DMS53 treated with DMSO at 0.1 percent for 48 hours (cell line): ENCODE data around the gene TUBD1.
A peak's percentile ranks its signal among the peaks of the same experiment; 100 is the strongest.
"Not testable (repeated sequence)": the region's sequence is repeated elsewhere in the genome, so short reads cannot be mapped to it uniquely, and the experiment has no call there.

Experiments
- DNase-seq: peaks from one replicate; lab custom pipeline; 2025; ENCODE audit not compliant: unreplicated experiment; lab: John Stamatoyannopoulos, UW

The TUBD1 gene

DNA sequence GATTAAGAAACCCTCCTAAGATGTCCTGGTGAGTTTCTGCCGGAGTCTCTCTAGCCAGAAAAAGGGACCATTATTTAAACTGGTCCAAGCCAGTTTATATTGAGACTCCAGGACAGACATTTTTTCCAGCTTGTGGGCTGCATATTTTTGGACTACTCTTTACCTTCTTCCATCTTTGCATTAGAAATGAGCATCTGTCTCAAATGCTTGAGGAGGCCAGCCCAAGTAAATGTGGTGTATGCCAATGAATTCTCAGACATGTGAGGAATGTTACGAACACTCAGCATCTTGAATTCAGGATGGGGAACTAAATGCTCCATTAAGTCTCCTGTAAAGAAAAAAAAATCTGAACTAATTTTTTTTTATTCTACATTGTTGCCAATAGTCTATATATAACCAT, 18.4 kb downstream of the TUBD1 start:
- DNase-seq, result no peak

DNA sequence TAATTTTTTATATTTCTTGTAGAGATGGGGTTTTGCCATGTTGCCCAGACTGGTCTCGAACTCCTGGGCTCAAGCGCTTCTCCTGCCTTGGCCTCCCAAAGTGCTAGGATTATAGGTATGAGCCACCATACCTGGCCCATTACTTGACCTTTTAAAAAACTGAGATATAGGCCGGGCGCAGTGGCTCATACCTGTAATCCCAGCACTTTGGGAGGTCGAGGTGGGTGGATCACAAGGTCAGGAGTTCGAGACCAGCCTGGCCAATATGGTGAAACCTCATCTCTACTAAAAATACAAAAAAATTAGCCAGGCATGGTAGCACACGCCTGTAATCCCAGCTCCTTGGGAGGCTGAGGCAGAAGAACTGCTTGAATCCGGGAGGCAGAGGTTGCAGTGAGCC, 19.3 kb downstream of the TUBD1 start:
- DNase-seq, result not testable (repeated sequence)

DNA sequence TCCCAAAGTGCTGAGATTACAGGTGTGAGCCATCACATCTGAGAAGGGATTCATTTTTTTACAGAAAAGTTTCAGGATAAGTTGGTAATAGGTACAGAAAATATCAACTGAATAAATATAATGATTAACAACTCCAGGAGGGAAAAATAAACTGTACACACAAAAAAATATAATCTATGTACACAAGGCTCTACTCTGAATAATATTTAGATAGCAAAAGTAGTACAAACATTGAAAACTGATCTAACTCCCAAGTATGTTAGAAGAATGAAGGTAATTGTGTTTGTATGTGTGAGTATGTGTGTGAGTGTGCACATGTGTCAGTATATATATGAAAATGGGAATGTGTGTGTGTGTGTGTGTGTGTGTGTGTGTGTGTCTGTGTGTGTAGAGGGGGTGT, 20.4 kb downstream of the TUBD1 start:
- DNase-seq, result no peak

DNA sequence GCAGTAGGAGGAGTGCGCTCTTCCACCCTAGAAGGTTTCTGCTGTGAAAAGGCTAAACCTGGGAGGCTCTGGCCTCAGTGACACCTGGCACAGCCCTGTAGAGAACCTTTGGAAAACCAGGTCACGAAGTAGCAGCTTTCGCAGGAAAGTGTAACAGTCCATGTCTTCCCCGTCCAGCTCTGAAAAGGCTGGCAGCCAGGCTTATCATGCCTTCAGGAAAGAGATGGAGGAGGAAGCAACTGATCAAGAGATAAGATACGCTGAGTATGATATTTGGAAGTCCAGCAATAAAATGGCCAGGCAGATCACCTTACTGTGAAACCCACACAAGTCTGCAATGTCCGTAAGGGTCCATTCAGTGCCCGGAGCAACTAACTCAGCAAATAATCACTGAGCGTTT, 22.3 kb downstream of the TUBD1 start:
- DNase-seq, result no peak

DNA sequence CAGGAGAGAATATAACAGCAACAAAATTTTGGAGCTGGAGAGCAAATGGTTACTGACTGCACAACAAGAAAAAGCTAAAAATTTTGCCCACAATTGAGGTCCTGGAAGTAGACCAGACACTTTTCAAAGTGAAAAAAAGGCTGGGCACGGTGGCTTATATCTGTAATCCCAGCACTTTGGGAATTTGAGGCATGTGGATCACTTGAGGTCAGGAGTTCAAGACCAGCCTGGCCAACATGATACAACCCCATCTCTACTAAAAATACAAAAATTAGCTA, 22.9 kb downstream of the TUBD1 start:
- no peak for DNase-seq

DNA sequence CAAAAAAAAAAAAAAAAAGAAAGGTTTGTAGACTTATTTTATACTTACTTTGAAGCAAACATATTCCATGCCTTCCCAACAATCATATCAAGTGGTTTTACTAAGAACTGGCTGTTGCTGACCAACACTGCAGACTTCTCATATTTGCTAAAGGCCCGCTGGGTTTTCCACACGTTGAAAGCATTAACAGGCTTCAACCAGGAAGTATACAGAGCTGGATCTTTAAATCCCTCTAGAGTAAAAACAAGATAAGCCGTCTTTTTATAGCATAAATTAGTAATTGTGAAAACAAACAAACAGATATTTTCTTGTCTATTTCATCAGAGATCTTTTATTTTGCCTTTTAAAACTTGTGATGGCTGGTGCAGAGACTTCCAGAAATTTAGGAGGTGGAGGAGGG, 29.1 kb downstream of the TUBD1 start:
- DNase-seq, result no peak

DNA sequence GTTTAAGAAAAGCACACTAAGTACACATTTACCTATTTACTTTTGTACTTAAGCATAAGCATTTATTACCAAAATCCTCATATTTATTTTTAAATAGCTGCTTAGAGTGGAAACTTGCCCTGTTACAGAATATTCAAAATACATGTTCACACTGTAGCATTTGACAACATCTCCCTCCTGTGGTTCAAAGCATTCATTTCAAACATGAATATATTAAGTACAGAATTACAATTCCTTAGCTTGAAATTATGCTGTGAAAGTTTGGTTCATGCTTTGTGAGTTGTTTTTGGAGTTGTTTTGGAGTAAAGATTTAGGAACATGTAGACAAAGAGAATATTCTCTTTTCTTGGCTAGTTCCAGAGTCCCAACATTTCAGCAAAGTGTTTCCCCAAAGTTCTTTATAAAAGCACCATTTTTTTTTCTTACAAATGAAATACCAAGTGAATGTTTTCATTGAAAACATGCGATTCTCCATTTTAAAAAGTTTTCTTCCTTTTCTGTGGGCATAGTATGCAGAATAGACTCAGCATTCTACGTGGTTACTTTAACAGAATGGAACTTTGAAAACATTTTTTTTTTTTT, 33.2 kb downstream of the TUBD1 start:
- peak; percentile 19 for DNase-seq

DNA sequence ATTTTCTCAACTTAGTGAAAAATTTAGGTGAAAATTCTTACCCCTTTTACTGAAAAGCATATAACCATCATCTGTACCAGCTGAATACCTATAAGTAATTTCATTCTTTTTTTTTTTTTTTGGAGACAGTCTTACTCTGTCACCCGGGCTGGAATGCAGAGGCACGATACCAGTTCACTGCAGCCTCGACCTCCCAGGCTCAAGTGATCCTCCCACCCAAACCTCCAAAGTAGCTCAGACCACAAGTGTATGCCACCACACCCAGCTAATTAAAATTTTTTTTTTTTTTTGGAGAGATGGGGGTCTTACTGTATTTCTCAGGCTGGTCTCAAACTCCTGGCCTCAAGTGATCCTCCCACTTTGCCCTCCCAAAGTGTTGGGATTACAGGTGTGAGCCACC, 33.8 kb downstream of the TUBD1 start:
- no peak for DNase-seq

DNA sequence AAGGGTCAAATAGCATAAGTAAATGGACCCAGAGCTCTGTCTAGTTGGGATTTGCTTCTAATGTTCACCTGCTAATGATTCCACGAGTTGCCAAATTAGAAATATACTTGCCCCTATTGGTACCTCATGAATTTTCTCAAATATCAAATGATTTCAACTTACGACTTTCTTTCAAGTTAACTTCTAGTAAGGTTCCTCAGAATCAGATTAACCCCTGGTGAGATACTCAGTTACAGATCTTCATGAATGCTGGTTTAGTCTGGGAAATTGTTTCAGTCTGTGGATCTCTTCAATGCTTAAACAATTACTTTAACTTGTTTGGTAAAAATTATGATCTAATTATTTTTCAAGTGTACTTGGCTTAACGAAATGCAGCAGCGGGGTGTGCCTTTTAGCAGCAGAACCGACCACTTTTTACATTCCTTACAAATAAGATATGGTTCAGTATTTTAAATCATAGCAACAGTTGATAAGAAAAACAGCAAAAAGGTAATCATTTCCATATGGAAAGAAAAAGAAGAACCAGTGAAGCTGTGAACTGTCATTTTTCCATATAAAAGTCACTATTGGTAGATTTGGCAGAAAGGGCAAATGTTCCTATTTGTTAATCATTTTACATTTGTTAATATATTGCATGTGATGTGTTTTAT, 34.5 kb downstream of the TUBD1 start:
- no peak for DNase-seq

DNA sequence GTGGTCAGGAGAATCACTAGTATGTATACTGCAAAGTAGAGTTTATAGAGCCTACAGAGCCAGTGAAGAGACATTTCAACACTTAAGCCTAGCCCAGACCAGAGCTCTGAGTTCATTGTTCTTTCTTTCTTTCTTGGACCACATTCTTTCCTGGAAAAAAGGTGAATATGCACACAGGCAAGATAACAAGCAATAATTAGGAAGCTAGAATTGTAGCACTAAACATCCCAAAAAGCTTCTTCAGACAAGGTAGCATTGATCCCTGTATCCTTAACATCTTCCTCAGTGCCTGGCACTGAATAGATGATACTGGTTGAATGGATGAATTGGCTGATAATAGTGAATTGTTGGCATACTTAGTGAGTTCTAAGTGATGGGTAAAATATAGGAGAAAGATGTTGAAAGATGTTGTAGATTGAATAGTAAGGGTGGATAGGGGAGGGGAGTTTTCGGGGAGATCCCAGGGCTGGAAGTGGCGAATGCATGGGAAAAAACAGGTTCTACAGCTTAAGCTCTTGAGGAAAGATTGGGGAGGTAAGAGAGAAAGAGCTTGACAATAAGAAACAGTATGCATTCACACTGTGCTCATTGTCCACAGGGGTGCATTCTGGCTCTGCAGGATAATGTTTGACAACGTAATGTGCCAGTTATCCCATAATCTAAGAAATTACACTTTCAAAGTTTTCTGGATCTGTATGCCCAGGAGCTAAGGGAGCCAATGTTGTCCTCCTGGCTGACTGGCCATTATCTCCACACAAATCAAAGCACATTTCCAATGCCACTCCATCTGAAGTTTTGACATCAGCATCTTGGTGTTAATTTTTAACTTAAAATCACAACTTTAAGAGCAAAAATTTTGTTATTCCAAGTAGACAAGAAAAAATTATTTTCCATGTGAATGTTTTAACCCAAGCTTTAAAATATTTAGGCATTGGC, 35.6 kb downstream of the TUBD1 start:
- DNase-seq, result no peak

DNA sequence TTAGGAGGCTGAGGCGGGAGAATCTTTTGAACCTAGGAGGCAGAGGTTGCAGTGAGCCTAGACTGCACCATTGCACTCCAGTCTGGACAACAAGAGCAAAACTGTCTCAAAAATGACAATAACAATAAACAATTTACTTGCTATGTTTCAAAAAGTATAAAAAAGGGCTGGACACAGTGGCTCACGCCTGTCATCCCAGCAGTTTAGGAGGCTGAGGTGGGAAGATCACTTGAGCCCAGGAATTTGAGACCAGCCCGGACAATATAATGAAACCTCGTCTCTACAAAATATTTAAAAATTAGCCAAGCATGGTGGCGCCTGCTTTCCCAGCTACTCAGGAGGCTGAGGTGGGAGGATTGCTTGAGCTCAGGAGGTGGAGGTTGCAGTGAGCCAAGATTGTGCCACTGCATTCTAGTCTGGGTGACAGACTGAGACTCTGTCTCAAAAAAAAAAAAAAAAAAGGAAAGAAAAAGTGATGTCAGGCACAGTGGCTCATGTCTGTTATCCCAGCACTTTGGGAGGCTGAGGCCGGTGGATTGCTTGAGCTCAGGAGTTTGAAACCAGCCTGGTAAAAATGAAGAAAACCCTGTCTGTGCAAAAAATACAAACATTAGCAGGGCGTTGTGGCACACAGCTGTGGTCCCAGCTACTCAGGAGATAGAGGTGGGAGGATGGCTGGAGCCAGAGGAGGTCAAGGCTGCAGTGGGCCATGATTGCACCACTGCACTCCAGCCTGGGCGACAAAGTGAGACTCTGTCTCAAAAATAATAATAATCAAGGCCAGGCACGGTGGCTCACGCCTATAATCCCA, 38.6 kb downstream of the TUBD1 start:
- DNase-seq, result not testable (repeated sequence)

DNA sequence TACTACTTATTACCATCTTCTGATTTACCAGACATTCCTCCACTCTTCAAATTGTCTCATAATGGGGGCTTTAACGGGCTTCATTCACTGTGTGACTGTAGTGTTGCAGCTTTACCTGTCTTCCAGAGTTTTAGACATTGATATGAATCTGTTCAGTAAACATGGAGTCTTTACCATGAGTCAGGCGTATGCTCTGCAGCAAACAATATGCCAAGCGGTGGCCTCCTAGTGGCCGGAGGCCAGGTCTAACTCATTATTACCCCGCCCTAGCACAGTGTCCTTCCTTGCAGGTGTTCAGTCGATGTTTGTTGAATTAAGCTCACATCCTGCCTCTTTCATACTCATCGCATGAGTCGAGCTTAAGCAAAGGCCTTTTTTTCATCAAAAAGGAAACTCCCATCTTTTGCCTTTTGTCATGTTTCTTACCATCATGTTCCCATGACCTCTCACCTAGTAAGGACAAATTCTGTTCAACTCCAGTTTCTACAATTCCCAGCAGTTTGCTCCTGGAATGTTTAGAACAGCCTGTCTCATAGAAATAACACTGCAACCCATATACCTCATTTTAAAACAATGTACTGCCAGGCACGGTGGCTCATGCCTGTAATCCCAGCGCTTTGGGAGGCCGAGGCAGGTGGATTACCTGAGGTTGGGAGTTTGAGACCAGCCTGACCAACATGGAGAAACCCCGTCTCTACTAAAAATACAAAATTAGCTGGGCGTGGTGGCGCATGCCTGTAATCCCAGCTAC, 39.4 kb downstream of the TUBD1 start:
- DNase-seq, result peak; percentile 94

DNA sequence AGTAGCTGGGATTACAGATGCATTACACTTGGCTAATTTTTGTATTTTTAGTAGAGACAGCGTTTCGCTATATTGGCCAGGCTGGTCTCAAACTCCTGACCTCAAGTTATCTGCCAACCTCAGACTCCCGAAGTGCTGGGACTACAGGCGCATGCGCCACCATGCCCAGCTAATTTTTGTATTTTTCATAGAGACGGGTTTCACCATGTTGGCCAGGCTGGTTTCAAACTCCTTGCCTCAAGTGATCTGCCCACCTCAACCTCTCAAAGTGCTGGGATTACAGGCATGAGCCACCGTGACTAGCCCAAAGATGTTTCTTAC, 39.9 kb downstream of the TUBD1 start:
- not testable (repeated sequence) for DNase-seq

DNA sequence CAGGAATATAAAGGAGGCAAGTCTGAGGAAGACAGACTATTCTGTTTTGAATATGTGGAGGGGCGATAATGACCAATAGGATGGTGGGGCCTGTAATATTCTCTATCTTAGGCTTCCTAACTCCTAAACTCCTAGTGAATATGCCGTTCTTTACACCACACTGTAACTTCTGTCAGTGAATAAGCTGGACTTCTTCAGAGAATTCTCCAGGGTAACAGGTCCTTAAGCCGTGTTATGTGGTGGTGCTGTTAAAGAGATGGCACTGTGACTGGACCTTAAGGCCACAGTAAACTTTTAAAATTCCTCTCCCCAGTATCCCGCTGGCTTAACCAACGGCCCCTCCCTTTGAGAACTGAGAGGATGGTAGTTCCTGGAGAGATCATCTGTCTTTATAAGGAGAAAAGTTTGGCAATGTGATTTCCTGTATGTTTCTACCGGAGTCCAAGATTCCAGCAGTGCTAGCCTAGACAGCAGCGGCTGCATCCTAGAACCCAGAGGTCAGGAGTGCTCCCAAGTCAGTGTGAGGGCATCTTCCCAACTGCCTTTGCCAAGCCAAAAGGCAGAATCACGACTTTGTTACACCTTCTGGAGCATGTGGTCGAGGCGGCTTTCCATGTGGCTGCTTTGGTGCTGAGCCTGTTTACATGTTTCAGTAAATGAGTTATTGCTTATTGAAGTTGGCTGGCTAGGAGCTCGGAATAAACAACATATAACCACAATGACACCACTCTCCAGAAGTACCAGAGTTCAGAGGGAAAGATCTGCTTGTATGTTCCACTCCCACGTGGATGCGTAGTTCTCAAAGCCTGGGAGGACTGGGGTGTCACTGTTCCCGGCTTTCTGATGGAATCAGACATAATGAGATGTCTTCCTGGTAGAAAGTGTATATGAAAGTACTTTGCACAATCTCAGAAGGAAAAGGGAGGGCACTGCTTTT, 41.0 kb downstream of the TUBD1 start:
- no peak for DNase-seq

DNA sequence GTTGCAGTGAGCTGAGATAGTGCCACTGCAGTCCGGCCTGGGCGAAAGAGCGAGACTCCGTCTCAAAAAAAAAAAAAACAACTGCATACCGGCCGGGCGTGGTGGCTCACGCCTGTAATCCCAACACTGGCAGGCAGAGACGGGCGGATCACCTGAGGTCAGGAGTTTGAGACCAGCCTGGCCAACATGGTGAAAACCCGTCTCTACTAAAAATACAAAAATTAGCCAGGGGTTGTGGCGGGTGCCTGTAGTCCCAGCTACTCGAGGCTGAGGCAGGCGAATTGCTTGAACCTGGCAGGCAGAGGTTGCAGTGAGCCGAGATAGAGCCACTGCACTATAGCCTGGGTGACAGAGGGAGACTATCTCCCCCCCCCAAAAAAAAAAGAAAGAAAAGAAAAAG, 42.4 kb downstream of the TUBD1 start:
- not testable (repeated sequence) for DNase-seq

DNA sequence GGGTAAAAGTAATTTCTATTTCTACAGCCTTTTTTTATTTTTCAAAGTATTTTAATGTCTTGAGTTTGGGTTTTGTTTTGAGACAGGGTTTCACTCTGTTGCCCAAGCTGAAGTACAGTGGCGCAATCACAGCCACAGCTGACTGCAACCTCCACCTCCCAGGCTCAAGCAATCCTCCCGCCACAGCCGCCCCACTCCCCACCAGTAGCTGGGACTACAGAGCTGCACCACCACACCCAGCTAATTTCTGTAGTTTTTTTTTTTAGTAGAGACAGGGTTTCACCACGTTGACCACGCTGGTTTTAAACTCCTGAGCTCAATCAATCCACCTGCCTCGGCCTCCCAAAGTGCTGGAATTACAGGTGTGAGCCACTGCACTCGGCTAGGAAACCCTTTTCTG, 44.0 kb downstream of the TUBD1 start:
- DNase-seq, result no peak

DNA sequence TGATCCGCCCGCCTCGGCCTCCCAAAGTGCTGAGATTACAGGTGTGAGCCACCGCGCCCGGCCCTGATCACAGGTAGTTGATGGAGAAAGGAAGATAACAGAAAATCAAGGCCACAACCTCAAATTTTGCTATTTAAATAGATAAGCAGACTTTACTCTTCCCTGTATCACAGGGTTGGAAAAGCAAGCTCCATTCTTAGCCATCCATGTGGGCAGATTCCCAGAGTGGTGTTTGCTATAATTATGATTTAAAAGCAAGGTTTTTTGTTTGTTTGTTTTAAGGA, 44.4 kb downstream of the TUBD1 start:
- DNase-seq, result no peak

DNA sequence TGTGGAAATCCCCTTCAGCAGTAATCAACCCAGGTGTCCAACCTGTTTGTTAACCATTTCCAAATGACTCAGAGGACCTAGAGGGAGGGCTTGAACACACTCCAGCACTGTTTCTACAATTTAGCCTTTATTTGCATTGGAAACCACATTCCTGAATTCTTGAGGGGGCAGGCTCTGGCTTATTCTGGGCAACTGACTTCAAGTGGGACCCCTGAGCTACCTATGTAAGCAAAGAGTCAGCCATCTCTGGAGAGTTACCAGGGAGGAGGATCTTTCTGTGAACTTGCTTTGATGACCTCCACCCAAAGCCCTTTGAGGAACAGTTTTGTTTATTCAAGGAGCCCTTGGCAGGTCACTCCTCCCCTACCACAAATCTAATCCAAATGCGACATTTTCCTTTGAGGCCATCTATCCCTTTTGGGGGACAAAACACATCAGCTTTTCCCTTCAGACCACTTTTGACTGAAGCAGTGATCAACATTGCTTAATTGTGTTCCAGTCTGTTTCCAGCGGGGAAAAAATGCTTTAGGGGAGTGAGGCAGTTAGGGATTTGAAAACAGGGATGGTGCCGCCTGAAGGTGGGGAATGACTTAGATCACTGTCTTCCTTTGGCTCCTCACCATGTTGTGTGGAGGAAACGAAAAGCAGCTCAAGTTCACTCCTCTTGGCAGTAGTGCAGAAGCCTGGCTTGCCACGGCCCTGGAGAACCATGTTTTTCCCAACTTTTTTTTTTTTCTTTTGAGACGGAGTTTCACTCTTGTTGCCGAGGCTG, 46.2 kb downstream of the TUBD1 start:
- DNase-seq, result peak; percentile 84
